ENCODE data around the gene UBA5.

UBA5 gene

DNA sequence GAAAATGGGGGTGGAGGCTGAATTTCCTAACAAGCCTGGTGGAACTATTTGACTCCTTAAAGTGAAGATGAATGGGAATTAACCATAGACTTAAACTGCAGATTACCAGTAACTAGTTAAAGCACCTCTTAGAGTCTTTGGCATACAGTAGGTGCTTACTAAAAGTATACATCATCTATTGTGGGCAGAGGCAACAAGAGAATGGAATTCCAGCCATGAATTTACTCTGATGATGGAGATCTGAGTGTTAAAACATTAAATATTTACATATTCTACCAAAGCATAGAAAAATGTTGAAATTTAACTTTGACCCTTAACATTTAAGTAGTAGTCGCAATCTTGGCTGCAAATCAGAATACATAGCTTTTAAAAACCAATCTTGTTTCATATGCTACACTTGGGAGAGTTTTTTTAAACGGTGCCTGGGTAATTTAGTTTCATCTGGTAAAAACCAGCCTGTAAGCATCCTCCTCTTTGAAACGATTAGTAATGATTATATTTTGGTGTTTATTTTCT lies 5.2 kb downstream of the UBA5 start:
- TF ChIP-seq, protein P1, sequence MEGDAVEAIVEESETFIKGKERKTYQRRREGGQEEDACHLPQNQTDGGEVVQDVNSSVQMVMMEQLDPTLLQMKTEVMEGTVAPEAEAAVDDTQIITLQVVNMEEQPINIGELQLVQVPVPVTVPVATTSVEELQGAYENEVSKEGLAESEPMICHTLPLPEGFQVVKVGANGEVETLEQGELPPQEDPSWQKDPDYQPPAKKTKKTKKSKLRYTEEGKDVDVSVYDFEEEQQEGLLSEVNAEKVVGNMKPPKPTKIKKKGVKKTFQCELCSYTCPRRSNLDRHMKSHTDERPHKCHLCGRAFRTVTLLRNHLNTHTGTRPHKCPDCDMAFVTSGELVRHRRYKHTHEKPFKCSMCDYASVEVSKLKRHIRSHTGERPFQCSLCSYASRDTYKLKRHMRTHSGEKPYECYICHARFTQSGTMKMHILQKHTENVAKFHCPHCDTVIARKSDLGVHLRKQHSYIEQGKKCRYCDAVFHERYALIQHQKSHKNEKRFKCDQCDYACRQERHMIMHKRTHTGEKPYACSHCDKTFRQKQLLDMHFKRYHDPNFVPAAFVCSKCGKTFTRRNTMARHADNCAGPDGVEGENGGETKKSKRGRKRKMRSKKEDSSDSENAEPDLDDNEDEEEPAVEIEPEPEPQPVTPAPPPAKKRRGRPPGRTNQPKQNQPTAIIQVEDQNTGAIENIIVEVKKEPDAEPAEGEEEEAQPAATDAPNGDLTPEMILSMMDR (IDR thresholded peaks at IDR 0.05; ENCODE audit: low read depth, low read length, missing control alignments), result no peak
- no peak for DNase-seq (ENCODE audit: low read depth)
- H3K4me3 ChIP-seq (ENCODE audit: low read depth, low read length), result no peak overlapping the region
- in situ Hi-C loops (cut with HindIII; ENCODE audit: low sequenced_read_pairs), result no loop called here

DNA sequence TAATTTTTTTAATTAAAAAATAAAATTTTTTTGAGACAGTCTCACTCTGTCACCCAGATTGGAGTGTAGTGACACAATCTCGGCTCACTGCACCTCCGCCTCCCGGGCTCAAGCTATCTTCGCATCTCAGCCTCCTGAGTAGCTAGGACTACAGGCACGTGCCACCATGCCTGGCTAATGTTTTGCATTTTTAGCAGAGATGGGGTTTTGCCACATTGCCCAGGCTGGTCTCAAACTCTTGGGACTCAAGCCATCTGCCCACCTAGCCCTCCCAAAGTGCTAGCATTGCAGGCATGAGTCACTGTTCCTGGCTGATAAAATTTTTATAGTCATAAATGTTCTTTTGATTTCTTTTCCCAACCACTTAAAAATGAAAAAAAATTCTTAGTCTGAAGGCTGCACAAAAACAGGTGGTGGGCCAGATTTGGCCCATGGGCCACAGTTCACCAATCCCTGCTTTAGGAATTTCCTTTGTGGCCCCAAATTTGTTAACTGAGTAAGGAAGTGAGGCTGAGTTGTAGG lies 9.2 kb downstream of the UBA5 start:
- no peak overlapping the region for H3K4me3 ChIP-seq (ENCODE audit: low read depth, low read length)
- TF ChIP-seq, protein P1 (IDR thresholded peaks at IDR 0.05; ENCODE audit: low read depth, low read length, missing control alignments), result no peak
- no peak for DNase-seq (ENCODE audit: low read depth)
- in situ Hi-C loops (cut with HindIII; ENCODE audit: low sequenced_read_pairs), result no loop called here

DNA sequence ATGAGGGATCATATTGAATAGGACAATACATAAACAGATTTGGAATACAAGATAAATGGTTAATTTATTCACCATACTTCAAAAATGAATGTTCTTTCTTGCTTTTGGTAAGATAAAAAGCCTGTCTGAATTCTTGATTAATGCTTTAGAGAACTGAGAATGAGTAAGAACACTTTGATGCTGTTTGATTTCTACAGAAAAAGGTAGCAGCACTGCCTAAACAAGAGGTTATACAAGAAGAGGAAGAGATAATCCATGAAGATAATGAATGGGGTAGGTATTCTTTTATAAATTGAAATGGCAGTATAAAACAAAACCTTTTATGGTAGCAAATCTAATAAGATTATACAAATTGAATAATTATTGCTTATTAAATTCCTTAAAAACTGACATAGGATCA lies 15.3 kb downstream of the UBA5 start:
- in situ Hi-C loops (cut with HindIII; ENCODE audit: low sequenced_read_pairs), result loop anchor here (25.0 kb wide), 1 partner anchor 163 kb away; no protein-coding TSS in a partner anchor
- no peak for DNase-seq (ENCODE audit: low read depth)
- TF ChIP-seq, protein P1 (IDR thresholded peaks at IDR 0.05; ENCODE audit: low read depth, low read length, missing control alignments), result no peak
- no peak overlapping the region for H3K4me3 ChIP-seq (ENCODE audit: low read depth, low read length)

DNA sequence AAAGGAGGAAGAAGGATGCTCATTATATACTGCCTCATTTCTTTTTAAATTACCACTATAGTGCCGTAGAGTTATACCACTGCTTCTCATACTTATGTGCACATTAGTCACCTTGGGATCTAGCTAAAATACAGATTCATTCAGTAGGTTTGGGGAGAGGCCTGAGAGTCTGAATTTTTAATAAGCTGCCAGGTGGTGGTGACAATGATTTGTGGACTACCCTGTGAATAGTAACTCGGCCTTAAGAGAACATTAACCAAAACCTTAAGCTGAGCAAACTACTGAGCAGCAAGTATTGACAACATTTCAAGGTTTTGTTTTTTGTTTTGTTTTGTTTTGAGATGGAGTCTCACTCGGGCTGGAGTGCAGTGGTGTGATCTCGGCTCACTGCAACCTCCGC lies 19.8 kb downstream of the UBA5 start:
- in situ Hi-C loops (cut with HindIII; ENCODE audit: low sequenced_read_pairs), result loop anchor here (25.0 kb wide), 1 partner anchor 168 kb away; no protein-coding TSS in a partner anchor
- no peak overlapping the region for H3K4me3 ChIP-seq (ENCODE audit: low read depth, low read length)

DNA sequence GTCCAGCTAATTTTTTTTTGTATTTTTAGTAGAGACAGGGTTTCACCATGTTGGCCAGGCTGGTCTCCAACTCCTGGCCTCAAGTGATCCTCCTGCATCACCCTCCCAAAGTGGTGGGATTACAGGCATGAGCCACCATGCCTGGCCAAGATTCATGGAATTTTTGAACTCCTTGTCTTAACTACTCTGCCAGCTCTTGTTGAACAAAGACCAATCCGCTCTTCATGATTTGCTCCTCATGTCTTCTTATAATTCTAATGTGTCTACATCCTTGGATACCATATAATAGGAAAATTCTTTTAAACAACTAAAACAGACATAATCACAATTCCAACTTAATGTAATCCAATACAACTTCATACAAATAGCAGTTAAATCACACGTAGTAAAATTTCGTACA lies 21.3 kb downstream of the UBA5 start:
- in situ Hi-C loops (cut with HindIII; ENCODE audit: low sequenced_read_pairs), result loop anchor here (25.0 kb wide), 1 partner anchor 169 kb away; no protein-coding TSS in a partner anchor
- DNase-seq (ENCODE audit: low read depth), result no peak
- H3K4me3 ChIP-seq (ENCODE audit: low read depth, low read length), result no peak overlapping the region
- TF ChIP-seq, protein P1 (IDR thresholded peaks at IDR 0.05; ENCODE audit: low read depth, low read length, missing control alignments), result no peak

More for the DNA sequence above, 19.8 kb downstream of the UBA5 start:
- TF ChIP-seq, protein P1 (IDR thresholded peaks at IDR 0.05; ENCODE audit: low read depth, low read length, missing control alignments), result no peak
- DNase-seq (ENCODE audit: low read depth), result no peak

DNA sequence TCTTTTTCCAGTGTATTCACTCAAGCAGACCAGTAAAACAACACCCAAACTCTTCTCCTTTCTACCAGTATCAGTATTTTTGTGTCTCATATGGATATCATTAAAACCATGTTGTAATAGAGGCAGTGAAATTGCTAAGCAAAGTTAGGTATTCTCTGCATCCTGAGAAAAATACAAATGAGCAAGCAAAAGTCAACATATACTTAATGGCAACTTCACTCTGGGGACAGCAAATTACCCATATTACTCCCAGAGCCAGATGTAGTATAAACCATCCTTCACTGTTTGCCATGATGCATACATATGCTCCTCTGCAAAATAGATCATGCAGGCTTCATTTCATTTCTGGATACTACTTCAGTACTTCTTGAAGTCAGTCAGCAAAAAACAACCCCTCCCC lies 22.1 kb downstream of the UBA5 start:
- TF ChIP-seq, protein P1 (IDR thresholded peaks at IDR 0.05; ENCODE audit: low read depth, low read length, missing control alignments), result no peak
- DNase-seq (ENCODE audit: low read depth), result no peak

More for the DNA sequence above, 22.1 kb downstream of the UBA5 start:
- no peak overlapping the region for H3K4me3 ChIP-seq (ENCODE audit: low read depth, low read length)
- in situ Hi-C loops (cut with HindIII; ENCODE audit: low sequenced_read_pairs), result loop anchor here (25.0 kb wide), 1 partner anchor 170 kb away; no protein-coding TSS in a partner anchor
